ENCODE results near the gene RNH1.

DNA sequence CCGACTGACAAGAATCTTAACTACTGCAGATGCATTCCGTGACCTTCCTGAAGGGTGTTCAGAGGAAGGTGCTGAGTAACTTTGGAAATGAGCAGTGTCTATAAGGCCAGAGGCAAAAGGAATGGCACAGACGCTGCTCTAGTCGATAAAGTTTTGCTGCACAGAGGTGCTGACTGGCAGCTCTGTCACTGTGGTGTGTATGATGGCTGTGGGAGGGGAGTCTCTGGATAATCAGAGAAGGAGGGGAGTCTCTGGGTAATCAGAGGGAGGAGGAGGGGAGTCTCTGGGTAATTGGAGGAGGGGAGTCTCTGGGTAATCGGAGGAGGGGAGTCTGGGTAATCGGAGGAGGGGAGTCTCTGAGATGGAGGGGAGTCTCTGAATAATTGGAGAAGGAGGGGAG is 38.5 kb downstream of the RNH1 start:
- TF ChIP-seq EZH2 (IDR thresholded peaks at IDR 0.05) = no peak
- no peak for TF ChIP-seq POLR2AphosphoS5 (IDR thresholded peaks at IDR 0.05; ENCODE audit: borderline replicate concordance, low read depth, low read length)
- no peak for TF ChIP-seq FOXP2 (optimal IDR thresholded peaks at IDR 0.05; ENCODE audit: control extremely low read depth, extremely low read length, insufficient read depth)

Measured in SK-N-MC (cell line).